ENCODE results near the gene CSE1L.
"Not testable (repeated sequence)": the region's sequence is repeated elsewhere in the genome, so short reads cannot be mapped to it uniquely, and the experiment has no call there.

CSE1L gene

DNA sequence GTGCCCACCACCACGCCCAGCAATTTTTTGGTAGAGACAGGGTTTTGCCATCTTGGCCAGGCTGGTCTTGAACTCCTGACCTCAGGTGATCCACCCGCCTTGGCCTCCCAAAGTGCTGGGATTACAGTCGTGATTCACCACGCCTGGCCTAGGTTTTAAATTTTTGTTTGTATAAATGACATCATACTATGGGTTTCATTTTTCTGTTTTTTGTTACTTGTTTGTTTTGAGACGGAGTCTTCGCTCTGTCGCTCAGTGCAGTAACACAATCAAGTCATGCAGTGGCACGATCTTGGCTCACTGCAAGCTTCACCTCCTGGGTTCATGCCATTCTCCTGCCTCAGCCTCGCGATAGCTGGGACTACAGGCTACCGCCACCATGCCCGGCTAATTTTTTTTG lies 36.2 kb downstream of the CSE1L start:
- DNase-seq = not testable (repeated sequence)

DNA sequence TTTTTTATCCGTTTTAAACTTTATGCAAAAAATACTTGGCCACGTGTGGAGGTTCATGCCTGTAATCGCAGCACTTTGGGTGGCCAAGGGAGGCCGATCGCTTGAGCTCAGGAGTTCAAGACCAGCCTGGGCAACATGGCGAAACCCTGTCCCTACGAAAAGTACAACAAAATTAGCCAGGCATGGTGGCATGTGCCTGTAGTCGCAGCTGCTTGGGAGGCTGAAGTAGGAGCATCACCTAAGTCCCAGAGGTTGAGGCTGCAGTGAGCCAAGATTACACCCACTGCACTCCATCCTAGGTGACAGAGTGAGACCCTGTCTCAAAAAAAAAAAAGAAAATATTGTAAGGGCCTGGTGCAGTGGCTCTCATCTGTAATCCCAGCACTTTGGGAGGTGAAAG lies 45.0 kb downstream of the CSE1L start:
- no peak for DNase-seq

DNA sequence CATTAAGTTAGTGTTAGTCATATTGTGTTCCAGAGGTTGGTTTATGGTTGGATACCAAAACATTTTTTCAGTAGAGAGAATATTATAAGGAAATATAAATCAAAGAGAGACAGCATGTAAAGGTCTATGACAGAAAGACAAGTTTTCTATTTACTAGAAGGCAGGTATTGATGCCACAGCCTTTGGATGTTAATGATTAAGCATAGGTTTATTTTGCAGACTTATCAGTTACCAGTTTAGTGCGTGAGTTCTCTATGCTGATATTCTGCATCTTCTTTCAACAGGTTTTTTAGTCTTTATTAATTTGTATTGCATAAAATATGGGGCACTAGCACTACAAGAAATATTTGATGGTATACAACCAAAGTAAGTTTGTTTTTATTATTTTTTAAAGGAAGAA lies 45.6 kb downstream of the CSE1L start:
- no peak for DNase-seq

DNA sequence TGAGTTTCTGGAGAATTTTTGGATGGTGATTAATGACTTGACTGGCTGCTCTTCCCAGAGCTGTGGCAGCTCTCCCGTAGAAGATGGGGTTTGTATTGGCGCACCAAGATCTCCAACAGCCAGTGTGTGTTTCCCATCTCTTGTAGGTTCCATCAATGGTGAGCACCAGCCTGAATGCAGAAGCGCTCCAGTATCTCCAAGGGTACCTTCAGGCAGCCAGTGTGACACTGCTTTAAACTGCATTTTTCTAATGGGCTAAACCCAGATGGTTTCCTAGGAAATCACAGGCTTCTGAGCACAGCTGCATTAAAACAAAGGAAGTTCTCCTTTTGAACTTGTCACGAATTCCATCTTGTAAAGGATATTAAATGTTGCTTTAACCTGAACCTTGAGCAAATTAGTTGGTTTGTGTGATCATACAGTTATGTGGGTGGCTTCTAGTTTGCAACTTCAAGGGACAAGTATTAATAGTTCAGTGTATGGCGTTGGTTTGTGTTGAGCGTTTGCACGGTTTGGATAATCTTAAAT lies 50.2 kb downstream of the CSE1L start:
- DNase-seq = no peak

DNA sequence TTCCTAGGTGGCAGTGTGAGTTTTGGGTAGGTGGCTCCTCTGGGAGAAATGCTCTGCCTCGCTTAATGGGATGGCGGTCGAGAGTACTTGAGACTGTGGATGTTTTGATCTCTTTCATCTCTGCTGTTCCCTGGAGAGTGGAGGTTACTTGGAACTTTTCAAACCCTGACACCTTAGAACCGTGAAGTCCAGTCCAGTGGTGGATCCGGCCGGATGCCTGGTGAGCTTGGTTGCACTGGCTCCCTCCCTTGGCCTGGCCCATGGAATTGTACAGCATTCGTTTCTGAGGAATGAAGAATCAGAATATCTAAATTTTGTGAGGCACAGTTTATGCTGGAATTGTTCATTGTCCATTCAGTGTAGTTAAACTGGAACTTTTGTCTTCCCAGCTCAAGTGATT lies 51.0 kb downstream of the CSE1L start:
- DNase-seq = no peak

DNA sequence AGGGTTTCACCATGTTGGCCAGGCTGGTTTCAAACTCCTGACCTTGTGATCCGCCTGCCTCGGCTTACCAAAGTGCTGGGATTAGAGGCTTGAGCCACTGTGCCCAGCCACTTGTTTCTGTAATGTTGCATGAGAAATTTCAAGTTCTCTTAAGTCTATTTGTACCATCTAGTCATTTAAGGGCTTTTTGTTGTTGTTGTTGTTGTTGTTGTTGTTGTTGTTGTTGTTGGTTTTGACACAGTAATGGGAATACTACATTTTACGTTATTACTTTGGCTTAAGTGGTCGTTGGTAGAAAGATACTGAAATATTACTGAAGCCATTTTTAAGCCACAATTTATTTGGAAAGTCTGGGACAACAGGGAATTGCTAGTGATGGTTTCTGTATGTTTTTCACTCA lies 52.0 kb downstream of the CSE1L start:
- no peak for DNase-seq

DNA sequence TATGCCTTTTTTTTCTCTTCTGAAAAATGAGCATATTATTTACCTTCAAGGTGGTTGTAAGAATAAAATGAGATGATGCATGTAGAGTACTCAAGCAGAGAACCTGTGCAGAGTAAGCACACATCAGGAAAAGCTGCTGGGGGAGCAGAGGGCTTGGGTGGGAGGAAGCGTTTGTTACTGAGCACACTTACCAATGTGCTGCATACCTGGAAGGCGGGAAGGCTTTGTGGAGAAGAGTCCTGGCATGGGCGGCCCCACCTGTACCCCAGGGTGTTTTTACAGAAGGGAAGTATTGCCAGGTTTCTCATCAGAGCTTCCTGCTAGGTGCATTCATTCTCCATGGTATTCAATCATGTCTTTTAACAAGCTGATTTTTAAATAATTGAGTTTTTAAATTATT lies 52.9 kb downstream of the CSE1L start:
- no peak for DNase-seq

DNA sequence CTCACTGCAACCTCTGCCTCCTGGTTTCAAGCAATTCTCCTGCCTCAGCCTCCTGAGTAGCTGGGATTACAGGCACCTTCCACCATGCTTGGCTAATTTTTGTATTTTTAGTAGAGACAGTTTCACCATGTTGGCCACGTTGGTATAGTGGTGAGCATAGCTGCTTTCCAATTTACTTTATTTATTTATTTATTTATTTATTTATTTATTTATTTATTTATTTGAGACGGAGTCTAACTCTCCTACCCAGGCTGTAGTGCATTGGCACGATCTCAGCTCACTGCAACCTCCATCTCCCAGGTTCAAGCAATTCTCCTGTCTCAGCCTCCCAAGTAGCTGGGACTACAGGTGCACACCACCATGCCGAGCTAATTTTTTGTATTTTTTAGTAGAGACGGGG lies 54.2 kb downstream of the CSE1L start:
- not testable (repeated sequence) for DNase-seq

DNA sequence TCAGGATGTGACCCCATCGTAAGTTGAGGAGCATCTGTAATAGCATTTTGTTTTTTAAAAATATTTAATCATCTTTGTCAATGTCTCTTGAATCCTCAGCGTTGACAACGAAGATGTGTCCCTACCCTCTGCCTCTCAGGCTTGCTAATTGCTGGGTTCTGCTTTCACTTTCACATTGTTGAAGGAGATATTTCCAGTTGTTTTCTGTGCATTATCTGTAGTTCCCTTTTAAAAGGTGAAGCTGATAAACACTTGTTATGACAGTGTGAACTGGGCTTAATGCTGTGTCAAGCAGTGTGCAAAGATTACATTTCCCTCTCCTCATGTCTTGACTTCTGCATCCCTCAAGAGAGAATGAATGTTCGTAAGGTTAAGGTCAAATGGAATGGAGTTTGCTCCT lies 54.9 kb downstream of the CSE1L start:
- no peak for DNase-seq

DNA sequence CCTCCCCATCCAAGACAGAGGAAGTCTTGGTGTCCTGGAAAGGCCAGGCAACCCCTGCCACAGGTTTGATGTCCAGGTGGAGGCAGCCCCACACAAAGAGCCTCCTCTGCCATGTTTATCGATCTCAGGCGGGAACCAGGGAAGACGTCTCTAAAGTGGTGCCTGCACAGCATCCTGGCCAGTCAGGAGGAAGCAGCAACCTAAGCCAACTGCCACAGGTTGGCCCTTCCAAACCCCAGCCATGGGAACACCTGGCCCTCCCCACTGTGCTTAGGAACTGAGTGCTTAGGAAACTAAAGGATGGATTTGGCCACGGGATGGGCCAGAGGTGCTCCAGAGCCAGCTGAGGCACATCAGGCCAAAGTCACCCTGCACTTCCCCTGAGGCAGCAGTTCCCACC lies 56.9 kb downstream of the CSE1L start:
- no peak for DNase-seq

DNA sequence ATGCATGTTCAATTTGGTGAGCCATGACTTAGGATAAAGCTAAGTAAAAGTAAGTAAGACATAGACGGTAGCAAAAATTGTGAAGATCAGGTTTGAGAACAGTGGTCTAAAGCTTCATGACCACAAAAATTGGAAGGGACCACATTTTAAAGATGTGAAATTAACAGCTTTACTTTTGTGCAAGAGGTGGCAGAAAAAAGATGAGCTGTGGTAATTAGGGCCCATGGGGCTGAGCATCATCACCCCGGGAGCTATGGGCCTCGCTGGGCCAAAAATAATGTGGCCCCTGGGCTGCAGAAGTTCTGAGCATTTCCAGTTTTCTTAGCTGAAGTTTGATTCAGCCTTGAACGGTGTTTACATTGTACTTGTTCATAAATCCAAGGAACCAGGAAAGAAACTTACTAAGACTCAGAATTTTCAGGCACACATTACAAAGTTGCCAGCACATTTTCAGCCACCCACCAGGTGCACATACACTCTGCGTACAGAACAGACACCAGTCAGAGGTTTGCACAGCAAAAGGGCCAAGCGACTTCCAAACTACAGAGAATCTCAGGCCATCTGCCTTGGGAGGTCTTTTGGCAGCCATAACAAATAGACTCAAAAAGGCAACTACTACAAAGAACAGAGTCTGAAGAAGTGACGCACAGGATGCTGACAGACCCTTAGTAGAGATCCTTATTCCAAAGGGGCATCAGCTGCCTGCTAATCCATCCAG lies 57.7 kb downstream of the CSE1L start:
- DNase-seq = no peak

DNA sequence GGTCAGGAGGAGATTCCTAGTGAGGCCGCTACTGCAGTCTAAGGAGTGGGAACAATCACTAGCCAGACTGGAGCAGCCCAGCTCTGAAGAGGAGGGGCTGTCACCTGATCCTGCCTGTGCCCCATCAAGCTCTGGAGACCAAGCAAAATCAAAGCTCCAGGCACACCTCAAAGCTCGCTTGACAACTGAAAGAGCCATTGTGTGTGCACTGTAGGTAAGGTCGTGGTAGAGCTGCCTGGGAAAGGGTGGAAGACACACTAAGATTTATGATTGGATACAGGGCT lies 58.2 kb downstream of the CSE1L start:
- no peak for DNase-seq

DNA sequence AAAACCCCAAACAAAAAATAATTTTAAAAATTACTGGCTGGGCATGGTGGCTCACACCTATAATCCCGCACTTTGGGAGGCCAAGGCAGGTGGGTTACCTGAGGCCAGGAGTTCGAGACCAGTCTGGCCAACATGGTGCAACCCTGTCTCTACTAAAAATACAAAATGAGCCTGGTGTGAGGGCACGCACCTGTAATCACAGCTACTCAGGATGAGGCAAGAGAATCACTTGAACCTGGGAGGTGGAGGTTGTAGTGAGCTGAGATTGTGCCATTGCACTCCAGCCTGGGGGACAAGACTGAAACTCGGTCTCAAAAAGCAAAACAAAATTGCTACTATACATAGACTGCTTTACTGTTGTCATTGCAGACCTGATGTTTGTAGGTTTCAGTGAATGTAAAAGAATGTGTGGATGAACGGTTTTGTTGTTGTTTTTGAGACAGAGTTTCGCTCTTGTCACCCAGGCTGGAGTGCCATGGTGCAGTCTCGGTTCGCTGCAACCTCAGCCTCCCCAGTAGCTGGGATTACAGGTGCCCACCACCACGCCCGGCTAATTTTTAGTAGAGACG lies 59.0 kb downstream of the CSE1L start:
- DNase-seq = not testable (repeated sequence)

DNA sequence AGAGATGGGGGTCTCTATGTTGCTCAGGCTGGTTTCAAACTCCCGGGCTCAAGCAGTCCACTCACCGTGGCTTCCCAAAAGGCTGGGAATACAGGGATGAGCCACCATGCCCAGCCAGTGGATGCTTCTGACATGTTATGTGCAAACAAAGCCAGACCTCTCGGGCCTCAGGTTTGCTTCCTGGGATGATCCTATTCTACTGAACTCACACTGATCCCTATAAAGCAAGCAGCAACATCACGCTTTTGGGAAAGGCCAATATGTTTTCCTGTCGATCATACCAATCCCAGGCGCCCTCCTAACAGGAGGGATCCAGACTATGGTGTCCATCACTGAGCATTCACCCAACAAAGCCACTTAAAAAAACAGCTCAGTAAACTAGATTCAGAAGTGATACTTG lies 60.2 kb downstream of the CSE1L start:
- no peak for DNase-seq

DNA sequence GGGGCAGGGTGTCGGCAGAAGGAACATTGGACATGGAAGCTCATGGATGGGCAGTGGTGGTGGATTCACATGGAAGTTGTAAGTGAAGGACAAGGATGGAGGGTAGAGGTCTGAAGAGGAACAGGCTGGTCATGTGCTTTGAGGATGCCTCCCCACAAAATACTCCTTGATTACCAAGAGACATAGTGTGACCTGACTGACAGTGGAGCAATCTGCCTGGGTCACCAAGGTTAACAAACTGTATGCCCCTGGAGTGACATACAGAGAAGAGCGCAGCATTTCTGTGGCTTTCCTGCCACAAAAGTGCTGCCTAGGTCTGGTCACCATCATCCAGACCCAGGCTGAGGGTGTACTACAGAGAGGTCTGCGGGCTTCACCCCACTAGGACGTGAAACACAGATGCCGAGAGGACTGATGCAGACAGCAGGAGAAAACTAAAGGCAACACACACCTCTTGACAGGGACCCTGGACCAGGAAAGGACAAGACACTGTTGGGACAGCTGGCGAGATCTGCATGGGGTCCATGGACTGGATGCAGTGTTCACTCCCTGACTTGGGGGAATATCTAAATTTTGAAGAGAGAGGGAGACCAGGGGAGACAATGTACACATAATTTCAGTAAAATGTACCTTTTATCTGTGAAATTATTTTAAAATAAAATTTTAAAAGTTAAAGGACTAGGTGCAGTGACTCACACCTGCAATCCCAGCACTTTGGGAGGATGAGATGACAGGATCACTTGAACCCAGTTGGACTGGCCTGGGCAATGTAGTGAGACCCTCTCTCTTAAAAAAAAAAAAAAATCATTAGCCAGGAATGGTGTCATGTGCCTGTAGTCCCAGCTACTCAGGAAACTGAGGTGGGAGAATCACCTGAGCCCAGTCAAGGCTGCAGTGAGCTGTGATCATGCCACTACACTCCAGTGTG lies 64.9 kb downstream of the CSE1L start:
- DNase-seq = no peak

DNA sequence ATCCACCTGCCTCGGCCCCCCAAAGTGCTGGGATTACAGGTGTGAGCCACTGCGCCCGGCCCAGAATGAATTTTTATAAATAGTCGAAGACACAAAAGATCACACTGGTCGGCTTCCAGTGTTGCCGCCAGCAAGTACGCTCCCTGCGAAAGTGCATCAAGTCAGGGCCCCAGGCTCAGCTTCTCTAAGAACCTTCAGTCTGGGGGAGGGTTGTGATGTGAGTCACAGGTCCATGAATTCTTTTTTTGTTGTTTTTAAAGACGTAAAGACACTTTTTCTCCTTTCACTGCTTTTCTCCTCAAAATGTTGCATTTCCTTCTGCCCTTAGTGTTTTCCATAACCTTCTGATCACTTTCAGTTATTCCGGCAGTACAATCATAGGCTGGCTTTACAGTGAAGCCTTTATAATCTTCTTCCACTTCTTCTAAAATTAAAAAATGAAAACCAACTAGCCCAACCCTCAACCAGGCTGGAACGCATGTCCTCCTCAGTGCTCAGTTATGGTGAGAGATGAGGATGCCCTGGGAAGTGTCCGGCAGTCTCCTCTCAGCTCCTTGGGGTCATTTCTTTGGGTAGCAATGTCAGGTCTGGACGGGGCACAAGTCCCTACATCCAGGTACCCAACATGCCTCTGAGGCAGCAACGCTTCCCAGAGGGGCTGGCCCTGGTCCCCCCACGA lies 66.6 kb downstream of the CSE1L start:
- DNase-seq = no peak

DNA sequence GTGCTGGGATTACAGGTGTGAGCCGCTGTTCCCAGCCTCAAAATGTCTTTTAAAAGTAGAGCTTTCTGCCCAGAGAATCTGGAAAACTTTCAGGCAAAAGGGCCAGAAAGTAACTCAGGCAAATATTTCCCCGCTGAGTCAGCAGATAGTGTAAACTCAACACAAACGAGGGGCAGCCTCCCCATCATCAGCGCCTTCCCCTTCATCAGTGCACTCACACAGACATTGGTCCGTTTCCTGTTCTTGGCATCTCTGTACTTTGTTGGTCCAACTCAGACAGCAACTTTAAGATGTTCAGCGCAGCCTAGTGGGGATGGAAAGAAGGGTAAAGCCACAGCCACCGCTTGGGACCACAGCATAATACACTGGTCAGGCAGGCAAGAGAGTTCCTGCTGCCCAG lies 69.5 kb downstream of the CSE1L start:
- DNase-seq = no peak

DNA sequence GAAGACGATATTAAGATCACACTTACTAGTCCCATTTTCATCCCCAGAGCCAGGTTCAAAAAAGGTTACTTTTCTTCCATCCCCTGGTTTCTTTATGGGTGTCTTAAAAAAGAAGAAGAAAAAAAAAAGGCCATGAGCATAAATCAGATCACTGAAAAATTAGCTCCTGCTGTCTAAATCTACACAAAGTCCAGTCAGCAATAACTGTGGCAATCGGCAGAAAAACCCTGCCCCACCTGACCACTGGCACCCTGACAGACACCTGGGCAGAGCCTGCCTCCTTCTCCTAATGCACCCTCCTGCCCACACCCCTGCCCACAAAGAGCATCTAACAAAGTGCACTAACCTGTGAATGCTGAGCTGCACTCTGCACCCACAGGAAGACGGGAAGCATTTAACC lies 72.2 kb downstream of the CSE1L start:
- no peak for DNase-seq

DNA sequence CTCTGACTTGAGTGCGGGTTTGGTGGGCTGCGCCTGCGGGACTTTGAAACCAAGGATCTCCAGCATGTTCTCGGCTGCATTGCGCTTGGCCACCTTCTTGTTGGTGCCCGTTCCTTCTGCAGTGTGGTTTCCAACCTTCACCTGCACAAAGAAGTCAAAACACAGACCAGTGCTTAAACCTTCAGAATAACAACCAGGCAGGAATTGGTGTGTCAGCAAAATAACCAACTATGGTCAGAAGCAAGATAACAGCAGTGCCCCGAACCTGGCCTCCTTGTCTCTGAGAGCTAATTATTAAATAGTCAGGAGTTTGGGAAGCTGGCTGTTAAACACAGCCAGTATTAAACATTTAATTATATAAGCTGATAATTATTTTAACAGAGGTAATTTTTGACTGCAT lies 73.9 kb downstream of the CSE1L start:
- DNase-seq = no peak

DNA sequence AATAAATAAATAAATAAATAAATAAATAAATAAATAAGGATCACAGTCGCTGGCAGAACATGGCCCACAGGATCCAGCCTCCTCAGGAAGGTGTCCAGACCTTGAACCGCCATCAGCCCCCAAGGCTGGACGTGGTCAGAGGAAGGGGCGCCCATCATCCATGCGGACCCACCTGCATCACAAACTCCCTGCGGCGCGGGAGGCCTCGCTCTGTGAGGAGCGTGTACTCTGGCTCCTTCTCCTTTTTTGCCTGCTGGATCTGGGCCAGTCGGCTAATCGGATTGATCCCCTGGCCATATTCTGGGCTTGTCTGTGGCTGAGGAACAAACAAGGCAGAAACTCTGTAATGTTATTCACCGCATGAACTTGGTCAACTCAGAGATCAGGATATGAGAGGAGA lies 76.8 kb downstream of the CSE1L start:
- no peak for DNase-seq

DNA sequence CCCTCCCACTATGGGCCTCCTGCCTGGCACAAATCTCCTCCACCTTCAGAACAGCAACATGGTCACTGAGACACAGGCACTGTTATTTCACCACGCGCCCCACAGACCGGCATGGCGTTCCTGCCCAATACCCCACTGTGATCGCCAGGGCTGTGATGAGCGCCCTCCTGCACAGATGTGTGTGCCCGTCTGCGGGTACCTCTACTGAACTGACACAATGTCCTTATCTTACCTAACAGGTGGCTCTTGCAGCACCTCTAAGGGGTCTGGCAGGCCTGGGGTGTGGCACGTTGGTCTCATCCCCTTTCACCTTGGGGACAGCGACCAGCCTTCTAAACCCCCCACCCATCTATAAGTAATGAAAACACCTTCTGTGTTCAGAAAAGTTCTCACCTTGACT lies 77.9 kb downstream of the CSE1L start:
- DNase-seq = no peak

DNA sequence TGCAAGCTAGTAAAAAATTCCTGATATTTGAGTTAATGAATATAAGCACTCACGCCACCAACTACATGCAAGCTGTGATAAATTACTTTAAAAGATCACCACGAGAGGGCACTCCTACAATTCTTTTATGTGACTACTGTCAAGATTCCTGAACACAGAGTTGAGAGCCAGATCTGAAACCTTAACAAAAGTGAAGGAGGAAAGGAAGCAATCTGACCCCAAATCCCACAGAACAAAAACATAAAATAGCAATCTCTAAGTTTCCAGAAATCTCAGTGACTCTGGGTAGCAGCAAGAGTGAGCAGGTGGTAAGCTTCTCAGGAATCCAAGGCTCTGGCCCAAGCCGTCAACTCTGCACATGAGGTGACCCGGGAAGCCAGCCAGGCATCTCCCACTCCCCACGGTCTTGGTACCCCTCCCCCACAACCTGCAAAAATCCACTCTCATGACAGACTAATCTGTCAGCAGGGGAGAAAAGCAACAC lies 86.9 kb downstream of the CSE1L start:
- no peak for DNase-seq

DNA sequence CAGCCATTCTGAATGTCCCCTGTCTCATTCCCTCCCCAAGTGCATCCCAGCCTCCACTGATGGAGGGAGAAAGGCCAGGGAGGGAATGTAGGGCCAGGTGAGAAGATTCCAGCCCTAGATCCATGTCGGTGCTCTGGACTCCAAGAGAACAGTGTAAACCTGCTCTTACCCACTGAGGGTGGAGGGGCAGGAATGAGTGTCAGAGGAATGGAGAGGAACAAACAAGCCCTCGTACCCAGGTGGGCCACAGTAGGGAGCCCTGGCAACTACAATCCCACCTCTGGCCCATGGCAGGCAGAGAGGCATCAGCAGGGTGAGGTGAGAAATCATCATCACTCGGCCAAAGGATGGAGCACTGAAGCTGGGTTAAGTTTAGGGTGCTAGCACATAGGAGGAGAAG lies 87.5 kb downstream of the CSE1L start:
- DNase-seq = no peak

Measured in stimulated activated CD4-positive, alpha-beta T cell treated with anti-CD3 and anti-CD28 coated beads, Interleukin-2, amount 100 ng/mL, for 48 hours (primary cell).